ENCODE measurements around the gene NEIL3.

Gene NEIL3, protein sequence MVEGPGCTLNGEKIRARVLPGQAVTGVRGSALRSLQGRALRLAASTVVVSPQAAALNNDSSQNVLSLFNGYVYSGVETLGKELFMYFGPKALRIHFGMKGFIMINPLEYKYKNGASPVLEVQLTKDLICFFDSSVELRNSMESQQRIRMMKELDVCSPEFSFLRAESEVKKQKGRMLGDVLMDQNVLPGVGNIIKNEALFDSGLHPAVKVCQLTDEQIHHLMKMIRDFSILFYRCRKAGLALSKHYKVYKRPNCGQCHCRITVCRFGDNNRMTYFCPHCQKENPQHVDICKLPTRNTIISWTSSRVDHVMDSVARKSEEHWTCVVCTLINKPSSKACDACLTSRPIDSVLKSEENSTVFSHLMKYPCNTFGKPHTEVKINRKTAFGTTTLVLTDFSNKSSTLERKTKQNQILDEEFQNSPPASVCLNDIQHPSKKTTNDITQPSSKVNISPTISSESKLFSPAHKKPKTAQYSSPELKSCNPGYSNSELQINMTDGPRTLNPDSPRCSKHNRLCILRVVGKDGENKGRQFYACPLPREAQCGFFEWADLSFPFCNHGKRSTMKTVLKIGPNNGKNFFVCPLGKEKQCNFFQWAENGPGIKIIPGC

DNA sequence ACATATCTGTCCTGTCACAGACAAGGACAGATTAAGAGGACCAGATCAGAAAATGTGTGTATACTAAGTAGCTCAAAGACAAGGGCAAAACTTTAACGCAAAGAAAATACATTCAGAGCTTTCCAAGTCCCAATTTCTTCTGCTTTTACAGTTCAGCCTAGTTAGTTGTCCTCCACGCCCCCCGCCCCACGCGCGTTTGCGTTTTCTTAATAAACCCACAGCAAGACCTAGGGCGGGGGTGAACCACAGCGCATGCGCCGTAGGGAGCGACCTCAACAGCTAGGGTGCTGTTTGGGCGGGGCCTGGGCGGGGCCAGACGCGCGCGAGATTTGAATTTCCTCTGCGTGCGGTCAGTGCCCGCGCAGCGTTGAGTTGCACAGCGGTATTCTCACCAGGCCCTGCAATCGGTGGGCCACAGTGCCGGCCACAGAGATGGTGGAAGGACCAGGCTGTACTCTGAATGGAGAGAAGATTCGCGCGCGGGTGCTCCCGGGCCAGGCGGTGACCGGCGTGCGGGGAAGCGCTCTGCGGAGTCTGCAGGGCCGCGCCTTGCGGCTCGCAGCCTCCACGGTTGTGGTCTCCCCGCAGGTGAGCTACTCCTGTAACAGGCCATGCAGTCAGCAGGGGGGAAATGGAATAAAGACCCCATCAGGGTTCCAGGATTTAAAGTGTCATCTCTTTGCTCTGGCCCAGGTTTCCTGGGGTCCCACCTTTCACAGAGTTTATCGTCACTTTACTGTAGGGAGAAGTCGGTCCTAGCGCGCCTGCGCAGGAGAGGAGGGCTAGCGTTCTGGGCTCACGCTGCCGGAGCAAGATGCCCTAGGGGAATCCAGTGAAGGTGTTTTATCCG lies at the start of gene NEIL3:
TSS of gene NEIL3 (plus strand) at position 353 of the 850 bp plus-strand sequence. CDS start at position 433, 80 bp downstream.
- peak; percentile 50 for DNase-seq

DNA sequence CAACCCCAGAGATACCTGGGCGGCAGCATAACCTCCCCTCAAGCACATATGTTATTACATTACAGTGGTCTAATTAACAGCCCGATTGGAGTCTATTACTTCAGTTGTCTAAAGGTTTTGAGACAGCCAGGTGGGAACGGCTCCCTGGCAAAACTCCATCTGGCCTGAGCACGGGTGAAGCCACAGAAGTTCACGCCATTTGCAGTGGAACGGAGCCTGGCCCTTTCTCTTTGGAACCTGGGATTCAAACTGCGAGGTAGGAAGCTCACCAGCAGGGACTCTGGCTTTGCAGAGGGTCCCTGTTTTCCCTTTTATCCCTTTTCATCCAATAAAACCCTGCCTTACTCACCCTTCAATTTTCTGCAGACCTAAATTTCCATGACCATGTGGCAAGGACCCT lies 45.9 kb upstream of the NEIL3 start:
- DNase-seq, result no peak

DNA sequence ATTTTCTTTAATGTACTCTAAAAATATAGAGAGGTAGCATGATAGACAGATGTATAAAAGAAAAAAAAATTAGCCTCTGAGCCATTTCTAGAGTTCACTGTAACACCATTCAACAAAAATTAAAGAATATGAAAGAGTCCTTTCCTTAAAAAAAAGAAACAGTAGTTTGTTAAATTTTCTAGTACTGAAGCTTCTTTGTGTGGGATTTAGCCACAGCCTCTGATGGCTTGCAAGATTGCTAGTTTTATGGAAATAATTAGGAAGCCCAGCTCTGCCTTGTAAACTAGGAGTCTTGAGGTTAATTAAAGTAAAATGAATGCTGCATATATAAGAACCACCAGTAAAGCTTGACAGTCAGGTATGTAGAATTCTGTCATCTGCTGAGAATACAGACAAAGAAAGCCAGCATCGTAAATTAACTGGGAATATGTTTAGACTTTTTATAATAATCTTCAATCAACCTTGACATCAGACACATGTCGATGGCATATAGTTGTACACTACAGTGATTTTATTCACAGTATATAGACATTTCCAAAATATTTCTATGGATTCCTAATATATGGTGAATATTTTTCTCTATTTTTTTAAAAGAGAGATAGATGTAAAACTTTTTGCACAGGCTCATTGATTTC lies 44.8 kb upstream of the NEIL3 start:
- DNase-seq, result no peak

DNA sequence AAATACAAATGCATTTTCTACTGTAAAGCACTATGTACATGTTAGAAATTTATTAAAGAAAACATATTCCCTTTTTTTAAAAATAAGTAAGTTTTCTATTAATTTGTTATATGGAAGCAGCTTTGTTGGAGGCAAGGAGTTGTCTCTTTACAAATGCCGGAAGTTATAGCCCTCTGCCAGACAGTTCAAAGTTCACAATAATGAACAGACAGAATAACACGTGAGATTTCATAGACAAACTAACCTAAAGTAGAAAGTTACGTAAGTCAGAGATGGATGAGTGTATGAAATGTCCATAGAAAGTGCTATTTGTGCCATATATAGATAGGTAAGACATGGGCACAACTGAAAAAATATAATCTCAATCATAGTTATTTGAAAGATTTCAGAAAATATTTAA lies 43.9 kb upstream of the NEIL3 start:
- no peak for DNase-seq

DNA sequence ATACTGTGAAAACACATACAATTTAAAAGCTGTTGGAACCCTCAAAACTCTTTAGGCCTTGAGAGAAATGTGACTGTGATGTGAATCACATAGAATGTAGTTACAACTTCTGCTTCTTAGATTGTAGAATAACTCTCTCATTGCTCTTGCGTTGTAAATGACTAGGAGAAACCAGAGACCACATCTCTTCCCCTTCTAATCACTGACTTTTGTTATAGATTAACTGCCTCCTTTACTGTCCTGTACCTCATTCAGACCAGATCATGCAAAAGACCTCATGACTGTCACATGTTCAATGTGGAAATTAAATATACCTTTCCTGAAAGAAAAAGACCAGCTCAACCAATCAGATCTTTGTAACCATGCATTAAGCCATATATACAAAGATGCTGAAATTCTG lies 43.2 kb upstream of the NEIL3 start:
- no peak for DNase-seq

DNA sequence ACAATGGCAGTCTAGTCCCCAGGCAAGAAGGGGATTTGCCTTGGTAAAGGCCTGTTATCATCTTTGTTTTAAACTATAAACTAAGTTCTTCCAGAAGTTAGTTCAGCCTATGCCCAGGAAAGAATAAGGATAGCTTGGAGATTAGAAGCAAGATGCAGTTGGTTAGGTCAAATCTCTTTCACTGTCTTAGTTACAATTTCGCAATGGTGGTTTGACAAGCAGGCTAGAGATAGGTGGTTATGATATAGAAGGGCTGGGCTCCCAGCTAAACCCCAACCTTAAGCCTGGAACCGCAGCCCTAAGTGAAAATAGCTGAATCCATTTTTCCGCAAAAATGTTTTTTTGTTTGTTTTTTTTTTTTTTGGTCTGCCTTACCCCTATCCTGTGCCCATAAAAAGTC lies 41.8 kb upstream of the NEIL3 start:
- DNase-seq, result no peak

DNA sequence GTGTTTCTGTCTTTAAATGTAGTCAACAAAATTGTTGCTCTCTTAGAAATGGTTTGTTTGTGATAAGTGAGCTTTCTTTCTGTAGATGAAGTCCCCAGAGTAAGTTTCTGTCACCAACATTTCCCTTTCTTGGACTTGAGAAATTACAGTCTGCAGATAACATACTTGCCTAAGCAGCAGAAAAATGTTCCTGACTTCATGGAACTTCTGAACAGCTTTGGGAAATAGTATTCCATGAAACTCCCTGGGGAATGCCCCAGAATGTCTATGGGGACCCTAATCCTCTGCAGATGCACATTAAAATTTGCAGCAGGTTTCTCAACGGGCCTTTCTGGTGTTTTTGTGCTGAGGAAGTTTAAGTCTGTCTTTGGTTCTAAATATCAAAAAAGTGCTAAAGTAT lies 38.6 kb upstream of the NEIL3 start:
- no peak for DNase-seq

DNA sequence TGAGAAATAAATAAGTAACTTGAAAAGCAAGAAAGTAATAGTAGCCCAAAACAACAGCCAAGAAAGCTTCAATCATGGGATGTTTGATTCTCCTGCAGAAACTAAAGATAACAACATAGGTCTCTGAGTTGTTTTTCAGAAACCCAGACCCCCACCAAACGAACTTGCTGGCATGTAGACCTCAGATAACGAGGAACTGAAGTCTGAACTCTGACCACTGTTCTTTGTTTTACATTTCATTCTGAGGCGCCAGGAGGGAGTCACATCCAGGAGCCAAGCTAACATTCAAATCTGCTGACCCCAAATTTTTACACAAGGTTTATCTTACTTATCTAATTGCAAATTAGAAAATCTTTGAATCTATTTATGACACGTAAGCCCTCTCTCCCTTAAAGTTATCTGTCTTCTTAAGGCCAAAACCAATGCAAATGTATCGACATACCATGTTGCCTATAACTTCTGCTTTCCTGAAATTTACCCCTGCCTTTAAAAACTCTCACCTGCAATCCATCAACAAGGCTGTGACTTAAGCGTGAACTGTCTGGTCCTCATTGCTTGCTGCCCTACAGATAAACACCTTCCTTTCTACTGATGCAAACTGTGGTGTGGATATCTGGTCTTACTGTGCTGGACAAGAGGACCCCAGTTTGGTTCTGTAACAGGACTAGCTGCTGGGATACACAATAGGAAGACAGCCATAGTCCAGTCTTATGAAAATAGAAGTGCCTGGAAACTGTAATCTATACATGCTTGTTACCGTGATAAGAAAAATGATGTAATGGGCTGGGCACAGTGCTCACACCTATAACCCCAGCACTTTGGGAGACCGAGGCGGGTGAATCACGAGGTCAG lies 37.5 kb upstream of the NEIL3 start:
- DNase-seq, result no peak

DNA sequence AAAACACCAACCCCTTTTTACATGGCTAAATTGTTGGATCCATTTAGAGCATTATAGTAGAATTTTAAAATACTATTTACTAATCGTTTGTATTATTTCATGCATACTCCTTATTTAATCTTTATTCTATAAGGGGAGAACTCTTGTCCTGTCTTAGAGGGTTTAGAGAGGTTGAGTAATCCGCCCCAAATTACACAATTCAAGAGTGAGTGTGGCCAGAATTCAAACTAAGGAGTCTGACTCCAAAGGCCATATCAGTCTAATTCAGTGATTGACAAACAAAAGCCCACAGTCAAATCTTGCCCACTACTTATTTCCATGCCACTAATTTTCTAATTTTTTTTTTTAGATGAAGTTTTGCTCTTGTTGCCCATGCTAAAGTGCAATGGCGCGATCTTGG lies 33.7 kb upstream of the NEIL3 start:
- no peak for DNase-seq

DNA sequence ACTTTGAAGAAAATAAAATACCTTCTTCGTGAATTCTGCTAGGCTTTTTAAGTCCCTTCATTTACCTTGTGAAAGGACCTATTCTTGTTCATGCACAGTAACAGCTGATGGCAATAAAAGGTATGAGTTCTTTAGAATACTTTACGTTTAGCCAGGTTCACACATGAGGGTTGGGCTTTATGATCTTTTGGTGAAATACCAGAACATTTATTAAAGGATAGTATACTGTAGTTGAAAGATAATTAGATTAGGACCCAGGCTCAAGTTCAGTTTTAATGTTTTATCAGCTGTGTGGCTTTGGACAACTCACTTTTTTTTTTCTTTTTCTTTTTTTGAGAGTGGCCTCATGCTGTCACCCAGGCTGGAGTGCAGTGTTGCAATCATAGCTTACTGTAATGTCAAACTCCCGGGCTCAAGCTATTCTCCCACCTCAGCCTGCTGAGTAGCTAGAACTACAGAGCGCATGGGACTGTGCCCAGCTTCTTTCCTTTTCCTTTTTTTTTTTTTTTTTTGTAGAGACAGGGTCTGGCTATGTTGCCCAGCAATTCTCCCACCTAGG lies 28.2 kb upstream of the NEIL3 start:
- DNase-seq, result no peak

DNA sequence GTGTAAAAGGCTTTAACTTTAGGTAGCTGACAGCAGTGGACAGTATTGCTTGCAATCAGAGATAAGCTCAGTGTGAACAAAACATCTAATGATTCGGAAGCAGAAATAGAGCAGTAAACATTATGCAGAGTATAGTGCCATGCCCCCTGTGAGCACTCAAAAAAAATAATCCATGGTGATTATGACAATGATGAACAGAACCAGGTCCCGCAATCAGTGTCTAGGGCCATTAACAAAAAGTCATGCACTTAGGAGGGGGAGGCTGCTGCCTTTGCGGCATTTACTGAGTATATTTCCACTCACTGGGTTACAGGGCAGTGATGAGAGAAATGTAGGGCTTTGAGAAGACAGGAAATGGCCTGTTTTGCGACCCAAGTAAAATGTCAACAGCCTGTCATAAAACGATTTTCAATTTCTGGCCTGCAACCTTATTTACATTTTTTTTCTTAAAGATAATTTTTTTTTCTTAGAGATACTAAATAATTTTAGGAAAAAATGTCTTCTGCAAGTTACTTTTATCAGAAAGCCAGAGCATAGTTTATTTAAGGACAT lies 27.3 kb upstream of the NEIL3 start:
- no peak for DNase-seq

DNA sequence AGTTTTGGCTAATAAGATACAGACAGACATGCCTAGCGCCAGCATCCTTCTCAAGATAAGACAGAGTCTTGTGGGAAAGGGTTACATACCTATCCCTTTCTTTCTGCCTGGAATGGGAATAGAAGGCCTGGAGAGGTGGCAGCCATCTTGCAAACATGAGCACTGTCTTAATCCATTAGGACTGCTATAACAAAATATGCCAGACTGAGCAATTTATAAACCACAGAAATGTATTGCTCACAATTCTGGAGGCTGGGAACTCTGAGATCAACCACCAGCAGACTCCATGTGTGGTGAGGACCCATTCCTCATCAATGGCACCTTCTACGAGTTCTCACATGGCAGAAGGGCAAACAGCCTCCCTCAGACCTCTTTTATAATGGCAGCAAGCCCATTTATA lies 26.5 kb upstream of the NEIL3 start:
- no peak for DNase-seq

DNA sequence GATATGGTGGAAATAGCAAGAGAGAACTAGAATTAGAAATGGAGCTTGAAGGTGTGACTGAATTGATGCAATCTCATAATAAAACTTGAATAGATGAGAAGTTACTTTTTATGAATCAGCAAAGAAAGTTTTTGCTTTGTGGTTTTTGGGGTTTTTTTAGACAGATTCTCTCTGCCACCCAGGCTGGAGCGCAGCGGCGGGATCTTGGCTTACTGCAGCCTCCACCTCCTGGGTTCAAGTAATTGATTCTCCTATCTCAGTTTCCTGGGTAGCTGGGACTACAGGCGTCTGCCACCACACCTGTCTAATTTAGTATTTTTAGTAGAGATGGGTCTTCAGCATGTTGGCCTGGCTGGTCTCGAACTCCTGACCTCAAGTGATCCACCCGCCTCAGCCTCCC lies 23.7 kb upstream of the NEIL3 start:
- no peak for DNase-seq

DNA sequence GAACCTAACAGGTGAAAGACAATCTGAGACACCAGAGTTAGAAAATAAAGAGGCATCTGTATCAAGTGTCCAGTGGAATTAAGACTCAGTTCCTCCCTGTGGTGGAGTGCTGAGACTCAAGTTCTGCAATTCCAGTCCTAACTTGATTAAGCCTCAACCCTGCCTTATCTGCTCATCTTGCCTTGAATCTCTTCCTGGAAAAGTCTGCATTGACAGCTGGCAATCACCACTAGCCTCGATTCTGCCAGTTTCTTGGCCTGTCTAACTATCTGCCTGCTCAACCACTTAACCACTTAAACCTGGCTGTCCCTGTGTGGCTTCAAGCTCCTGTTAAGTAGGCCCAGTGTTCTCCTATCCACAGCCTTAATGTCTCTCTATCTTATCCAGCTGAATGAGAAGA lies 22.4 kb upstream of the NEIL3 start:
- DNase-seq, result no peak

DNA sequence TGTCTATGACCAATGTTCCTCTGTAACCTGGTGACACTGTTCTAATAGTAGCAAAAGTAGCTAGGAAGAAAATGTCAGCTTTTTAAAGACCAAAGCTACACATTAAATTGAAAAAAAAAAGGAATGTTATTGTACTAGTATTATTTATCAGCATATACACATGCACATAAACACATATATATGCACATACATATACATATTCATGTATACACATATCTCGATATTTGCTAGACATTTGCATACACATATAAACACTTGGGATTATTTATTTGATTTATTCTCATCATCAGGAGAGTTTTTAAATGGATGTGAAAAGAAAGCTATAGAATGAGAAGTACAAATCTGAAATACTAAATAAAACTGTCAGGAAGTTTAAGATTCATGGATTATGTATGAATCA lies 21.3 kb upstream of the NEIL3 start:
- no peak for DNase-seq

DNA sequence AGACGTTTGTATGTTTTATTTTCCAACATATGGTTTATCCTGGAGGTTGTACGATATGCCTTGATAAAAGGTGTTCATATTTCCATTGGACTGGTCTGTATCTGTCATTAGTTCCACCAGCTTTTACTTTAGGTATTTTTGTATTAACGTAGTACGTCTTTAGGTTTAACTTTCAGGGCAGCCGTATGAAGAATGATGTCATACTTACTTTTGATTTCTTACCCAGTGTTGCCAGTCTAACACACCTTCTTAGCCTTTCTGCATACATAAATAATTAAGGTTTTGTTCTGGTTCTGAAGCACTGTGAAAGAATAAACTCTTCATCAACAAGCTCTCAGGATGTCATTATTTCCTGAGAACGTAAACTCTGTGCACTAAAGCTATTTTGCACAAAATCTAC lies 18.9 kb upstream of the NEIL3 start:
- DNase-seq, result no peak

DNA sequence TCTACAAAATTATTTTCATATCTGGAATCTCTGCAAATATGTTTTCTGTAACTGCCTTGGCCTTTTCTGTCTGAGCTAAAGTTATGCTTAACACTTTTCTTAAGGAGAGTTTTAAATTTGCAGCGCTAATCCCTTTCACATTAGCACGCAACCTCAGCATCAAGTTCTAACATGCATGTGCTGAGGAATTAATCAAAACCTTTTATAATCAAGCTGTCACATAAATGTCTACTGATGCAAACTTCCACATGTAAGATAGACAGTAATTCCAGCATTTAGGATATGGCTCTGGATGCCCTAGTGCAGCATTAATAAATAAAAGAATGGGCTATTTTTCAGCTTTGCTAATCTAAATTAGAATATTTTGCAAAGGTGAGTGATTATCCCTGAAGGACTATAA lies 17.5 kb upstream of the NEIL3 start:
- no peak for DNase-seq

DNA sequence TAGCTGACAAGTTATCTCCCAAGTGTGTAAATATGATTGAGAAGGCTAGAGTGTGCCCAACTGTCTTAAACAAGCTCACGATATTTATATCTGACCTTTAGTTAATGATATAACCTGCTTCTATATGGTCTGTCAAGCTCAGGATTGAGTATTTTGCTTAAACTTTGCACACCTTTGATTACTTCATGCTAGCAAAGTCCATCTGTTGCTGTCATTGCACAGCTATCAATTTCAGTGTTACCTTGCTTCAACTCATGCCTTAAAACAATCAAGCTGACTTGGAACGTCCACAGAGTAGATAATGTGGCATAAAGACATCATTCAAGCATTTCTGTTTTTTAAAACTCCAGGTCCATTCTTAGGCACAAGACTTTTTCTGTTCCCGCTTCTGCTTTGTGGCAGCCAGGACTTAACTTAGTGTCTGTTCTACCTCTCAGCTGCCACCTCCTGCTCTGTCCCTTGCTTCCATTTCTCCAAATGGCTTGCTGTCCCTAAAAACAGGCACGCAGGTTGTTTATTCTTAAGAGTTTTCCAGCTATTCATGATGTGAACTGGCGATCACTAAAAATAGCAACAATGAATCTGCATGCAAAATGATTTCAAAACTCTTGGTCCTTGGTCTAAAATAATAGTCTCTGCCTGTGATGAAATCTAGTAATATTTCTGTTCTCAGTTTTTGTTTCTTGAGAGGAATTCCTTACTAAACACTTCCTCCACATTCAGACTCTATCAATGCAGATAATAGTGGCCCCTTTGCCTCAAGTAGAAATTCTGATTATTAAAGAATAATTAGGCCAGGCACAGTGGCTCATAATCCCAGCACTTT lies 16.3 kb upstream of the NEIL3 start:
- DNase-seq, result no peak

DNA sequence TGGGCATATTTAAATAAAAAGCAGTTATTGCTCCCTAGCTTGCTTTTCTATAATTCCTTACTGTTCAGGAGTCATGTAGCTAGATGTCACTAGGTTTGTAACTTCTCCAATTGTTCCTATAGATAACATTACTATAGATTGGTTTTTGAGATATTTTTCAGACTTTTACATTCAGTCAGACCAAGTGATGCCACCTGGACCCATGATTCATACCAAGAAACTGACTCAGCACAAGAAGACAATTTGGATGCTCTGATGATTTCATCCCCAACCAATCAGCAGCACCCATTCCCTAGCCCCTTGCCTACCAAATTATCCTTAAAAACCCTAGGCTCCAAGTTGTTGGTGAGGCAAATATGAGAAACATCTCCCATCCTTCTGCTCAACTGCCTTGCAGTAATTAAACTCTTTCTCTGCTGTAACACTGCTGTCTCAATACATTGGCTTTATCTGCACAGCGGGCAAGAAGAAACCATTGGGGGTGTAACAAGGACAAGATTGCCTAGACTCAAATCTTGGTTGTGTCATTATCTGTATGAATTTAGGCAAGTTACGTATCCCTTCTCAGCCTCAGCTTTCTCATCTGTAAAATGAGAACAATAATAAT lies 11.8 kb upstream of the NEIL3 start:
- DNase-seq, result no peak

DNA sequence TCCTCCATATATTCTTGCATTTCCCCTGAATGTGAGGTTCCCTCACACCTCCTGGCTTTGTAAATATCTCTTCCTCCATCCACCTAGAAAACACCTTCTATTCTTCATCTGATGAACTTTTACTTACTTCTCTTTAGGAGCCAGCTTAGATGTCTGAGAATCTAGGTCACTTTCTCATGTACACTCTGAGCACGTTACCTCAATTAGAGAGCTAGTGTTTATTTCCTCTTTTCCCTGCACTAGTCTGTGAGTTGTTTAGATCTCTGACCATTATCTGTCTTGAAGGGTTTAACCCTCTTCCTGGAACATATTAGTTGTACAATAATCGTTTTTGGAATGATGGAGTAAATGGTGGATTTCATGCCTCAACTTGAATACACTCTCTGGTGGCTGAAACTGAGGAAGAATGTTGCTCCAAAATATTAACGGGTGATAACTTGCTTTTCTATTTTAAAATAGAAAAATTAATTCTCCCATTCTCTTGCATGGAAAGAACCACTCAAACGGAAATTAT lies 8.5 kb upstream of the NEIL3 start:
- DNase-seq, result no peak
